Activated CD4-positive, alpha-beta T cell treated with anti-CD3 and anti-CD28 coated beads for 4 hours (primary cell): ENCODE results near the gene CNNM1.

Experiments
- DNase-seq, 2 donors: peaks; one replicate each; pipeline ENCODE4 v3.0.0-alpha.2; 2020

Gene CNNM1

GRCh38 chr10:99375426-99375825, 46.3 kb downstream of the CNNM1 start:
- DNase-seq, result no peak

DNA sequence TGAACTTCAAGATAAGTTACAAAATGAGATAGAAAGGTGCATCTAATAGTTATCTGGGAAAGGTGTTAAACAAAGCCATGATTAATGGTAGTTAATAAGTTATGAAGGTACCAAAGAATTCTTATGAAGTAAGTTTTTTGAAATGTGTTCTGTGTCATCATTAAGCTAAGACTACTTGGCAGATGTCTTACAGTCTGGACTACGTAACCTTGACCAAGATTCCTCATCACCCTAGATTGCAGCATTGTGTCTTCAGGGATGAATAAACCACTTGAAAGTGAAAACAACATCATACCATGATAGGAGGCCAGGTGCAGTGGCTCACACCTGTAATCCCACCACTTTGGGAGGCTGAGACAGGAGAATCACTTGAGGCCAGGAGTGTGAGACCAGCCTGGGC, 53.0 kb downstream of the CNNM1 start:
- DNase-seq, result no peak

DNA sequence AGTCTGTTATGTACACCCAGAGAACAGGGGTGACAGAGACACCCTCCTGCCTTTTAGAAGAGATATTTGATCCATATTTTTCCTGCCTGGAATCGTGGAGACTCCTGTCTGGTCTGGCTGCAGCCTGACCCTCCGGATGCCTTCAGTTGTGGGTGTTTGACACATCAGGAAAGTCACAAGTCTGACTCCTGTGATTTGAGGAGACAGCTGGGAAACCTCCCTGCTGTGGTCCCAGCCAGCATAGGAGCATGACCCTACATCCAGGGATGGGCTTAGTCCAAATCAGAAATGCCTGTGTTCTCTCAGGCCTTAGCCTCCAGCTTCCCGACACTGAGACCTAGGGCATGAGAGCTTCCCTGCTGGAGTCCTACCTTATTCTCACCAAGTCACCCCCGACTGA, 57.9 kb downstream of the CNNM1 start:
- no peak for DNase-seq

DNA sequence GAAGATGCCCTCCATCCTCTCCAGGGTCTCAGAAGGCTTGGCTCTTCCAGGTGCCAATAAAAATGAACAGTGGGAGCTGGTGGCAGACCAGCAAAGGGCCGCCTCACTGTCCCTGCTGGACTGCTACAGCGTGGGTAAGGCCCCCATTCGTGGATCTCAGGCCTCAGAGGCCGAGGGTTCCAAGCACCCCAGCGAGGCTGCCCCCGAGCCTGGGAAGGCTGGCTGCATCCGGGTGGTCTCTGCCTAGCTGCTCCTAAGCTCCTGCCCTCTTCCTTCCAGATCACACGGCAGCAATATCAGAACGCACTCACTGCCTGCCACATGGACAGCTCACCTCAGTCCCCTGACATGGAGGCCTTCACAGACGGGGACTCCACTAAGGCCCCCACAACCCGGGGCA, 58.4 kb downstream of the CNNM1 start:
- DNase-seq, result no peak

DNA sequence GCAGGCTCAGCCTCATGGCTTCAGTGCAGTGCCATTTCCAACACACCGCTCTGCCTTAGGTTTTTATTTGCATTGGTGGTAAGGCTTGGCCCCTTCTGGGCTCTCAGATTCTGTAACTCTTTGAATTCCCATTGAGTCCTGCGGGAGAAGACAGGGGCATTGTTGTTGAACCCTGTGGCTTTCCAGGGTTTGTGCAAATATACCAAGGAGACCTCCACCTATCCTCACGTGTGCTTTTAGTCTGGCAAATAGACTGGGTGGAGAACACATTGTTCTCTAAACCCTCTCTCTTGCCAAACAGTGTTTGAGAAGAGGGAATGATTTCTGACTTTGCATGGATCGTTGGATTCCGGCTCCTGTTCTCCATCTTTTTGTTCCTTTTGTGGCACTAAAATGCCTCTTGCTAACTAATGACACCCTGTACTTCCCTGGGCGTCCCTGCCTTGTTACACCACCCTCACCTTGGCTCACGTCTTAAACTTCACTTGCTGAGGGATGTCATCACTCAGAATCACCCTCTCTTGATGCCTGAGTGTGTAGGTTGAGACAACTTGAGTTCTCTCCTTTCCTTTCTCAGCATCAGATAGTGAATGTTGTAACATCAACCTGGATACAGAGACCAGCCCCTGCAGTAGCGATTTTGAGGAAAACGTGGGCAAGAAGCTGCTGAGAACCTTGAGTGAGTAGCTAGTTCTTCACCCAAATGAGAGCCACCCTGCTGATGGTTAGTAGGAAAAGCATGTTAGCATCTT, 60.7 kb downstream of the CNNM1 start:
- DNase-seq, result no peak

DNA sequence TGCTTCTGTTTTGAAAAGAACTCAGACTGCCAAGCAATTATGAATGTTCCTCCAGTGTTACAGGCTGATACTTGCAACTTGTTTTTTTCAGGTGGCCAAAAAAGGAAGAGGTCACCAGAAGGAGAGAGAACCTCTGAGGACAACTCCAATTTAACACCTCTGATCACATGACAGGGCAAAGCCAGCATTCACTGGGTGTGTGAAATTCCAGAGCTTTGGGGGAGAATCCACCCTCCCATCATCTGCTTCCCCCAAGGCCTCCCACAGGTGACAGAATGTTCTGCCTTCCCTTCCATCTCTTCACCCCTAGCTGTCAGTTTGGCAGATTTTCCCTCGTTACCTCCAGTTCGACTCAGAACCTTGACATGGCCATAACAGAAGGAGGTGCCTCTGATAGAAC, 62.2 kb downstream of the CNNM1 start:
- DNase-seq, result no peak

- DNase-seq, result no peak
These were observed 63.9 kb downstream of the CNNM1 start for GRCh38 chr10:99393036-99393435.

GRCh38 chr10:99393683-99394082, 64.5 kb downstream of the CNNM1 start:
- DNase-seq, result no peak

GRCh38 chr10:99394256-99394655, 65.1 kb downstream of the CNNM1 start:
- no peak for DNase-seq

- no peak for DNase-seq
These were observed 65.7 kb downstream of the CNNM1 start for GRCh38 chr10:99394761-99395386.

DNA sequence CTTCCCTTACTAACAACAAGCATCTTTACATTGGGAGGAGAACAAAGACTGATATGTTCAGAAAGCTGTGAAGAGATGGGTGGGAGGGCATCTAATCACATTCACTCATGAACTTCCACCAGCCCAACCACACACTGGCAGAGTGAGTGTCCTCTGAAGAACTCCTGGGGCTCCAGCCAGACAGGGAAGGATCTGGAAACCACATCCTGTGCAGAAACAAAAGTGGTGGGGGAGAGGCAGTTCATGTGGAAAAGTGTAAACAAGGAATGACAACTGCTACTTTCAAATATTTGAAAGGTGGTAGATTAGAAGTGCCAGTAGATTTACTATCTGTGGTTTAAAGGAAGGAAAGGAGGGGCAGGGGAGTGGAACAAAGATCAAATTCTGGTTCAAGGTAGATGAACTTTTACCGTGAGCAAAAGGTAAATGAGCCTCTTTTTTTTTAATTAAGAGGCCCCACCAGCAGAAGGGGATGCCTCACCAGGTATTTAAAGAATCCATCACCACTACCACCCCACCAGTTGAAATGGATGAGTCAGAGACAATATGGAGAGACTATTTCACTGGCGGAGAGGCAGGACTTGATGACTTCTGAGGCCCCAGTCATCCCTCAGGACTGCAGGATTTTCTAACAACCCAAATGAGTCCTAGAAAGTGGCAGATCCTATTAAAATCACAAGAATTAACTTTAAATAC, 66.7 kb downstream of the CNNM1 start:
- no peak for DNase-seq

DNA sequence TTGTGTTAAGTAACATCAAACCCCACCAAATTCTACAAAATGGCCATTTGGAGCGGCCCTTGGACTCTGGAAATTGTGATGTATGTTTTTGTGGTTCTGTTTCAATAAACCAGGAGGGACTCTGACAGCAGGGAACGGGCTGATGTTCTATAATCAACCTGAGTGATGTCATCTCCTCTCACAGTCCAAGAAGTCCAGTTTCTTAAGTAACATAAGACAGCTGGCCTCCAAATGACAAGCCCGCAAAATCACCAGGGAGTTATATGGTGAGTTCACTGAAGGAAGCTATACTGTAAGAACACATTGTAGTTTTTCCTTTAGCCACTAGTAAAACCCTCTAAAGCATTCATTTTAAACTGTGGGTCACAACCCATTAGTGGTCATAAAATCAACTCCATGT, 67.3 kb downstream of the CNNM1 start:
- no peak for DNase-seq

DNA sequence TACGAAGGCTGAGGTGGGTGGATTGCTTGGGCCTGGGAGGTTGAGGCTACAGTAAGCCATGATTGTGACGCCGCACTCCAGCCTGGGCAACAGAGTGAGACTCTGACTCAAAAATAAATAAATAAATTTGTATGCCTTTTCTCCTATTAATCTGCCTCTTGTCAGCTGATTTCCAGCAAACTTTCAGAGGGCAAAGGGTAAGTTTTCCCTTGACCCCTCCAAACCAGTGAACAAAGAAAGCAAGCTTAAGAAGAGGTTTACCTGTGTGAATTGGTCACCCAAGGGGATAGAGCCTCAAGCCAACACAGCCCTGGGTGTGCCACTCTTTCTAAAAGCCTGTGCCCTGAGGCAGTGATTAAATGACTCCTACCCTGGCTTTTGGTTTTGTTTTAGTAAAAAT, 70.5 kb downstream of the CNNM1 start:
- DNase-seq, result no peak

- DNase-seq, result no peak
These were observed 74.5 kb downstream of the CNNM1 start for GRCh38 chr10:99403674-99404073.

GRCh38 chr10:99406149-99406548, 77.0 kb downstream of the CNNM1 start:
- no peak for DNase-seq

- no peak for DNase-seq
These were observed 81.0 kb downstream of the CNNM1 start for GRCh38 chr10:99410146-99410545.

DNA sequence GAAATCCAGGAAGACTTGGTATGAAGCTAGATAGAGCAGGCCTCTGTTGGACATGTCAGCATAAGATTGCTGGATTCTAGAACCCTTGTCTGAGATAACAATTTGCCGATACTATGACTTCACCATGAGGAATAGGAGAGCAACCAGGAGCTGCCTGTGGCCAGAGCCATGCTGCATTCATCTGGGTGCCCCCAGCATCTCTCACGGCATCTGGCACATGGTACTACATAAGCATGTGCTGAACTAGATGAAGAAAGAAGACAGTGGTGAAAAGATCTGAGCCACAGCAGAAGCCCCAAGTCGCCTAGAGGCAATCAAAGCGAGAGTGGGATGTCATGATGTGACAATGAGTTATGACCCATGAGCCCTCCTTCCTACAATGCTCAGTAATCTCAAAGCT, 81.7 kb downstream of the CNNM1 start:
- no peak for DNase-seq

DNA sequence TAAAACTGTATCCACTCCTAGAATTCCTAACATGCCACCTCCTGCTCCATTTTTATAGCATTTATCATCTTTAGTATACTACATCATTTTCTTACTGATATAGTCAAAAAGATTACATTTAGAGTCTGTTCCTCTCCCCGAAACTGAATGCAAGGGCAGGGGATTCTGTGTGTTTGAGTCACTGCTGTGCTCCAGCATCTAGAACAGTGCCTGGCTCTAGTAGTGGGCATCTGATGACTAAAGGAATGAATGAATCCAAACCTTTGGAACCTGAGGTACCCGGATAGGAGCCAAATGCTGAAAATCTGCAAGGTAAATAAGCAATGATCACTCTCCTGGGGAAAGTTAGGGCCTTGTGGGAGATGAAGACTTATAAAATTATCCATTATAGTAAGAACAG, 82.4 kb downstream of the CNNM1 start:
- no peak for DNase-seq

- no peak for DNase-seq
These were observed 82.9 kb downstream of the CNNM1 start for GRCh38 chr10:99412099-99412498.

DNA sequence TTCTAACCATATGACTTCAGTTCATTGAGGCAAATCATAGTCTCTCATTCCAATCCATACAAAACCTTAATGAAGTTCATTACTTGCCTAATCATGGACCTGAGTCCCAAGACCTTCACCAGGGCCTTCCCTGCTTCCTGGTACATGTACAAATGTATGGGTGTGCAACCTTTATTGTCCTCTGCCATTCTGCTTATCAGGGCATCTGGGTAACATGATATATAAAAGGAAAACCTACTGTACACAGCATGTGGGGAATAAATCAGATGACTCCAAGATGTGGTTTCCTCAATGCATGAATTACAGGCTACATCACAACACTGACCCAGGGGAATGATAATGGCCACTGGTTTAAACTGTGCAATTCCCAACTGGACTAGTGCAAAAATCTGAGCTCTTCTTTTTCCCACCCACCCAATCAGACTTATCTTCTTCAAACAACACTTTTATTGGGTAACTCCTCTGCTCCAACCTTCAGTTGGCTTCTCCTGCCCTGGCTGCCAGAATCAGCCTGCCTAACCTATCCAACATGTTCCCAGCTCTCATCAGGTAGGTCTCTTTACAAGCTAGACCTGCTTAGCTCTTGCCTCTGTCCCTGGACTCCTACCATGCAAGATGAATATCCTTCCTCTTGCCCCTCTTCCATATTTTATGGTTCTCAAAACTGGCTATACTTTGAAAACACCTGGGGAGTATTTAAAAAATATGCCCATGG, 89.9 kb downstream of the CNNM1 start:
- DNase-seq, result no peak

DNA sequence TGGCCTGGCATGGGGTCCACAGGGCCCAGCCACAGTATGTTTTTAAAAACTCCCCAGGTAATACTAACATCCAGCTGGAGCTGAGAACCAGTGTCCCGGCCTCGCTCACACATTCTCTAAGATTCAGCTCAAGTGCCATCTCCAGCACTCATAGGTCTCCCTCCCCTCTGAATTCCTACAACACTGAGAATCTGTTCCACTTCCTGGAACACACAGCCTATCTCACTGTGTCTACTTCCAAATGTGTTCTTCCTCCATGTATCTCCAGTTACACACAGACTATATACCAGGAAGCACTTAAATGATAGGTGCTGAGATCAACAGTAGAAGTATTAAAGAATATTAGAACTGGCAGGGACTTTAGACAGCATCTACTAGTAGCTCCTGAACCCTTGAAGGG, 90.5 kb downstream of the CNNM1 start:
- no peak for DNase-seq

GRCh38 chr10:99421233-99421739, 92.1 kb downstream of the CNNM1 start:
- DNase-seq, result no peak

DNA sequence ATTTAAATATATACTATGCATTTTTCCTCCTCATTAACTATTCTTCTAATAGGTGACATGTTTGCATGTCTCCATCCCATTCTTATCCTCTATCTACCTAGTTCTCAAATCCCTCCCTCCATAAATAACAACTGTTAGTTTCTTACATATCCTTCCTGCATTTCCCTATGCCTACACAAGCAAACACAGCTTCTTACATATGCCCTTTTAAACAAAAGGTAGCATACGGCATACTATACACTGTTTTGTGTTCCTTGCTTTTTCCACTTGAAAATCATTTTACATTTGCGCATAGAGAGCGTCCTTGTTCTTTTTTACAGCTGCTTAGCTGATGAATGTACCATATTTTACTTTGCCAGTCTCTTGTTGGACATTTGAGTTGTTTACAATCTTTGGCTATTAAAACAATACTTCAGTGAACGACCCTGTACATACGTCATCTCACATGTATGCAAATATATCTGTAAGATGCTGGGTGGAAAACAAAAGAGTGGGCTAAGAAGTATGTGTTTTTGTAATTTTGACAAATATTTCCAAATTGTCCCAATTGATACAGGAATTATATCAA, 93.5 kb downstream of the CNNM1 start:
- DNase-seq, result no peak
